ENCODE measurements around the gene ANKRD63. TPM values are rescaled to one million over a fixed set of nuclear protein-coding genes. Genes with fewer than 3 reads are reported as not detected.

Gene ANKRD63
- total and polyA plus RNA-seq, 2 of the 13 experiments (the other 11 are each of a cell fraction or from before 2014, with no cell fraction given) = not detected

GRCh38 chr15:40329804-40330203 is 46.9 kb upstream of the ANKRD63 start:
- intact Hi-C loops (cut with micrococcal nuclease; ENCODE audit: unreplicated experiment) (no loop called here), in situ Hi-C loops (cut with HindIII; ENCODE audit: extremely low pct_ligation_motif_present, low pct_unique_long_range_greater_than_20kb) (no loop called here)
- POLR2A ChIA-PET = no interaction called here
- Histone ChIP-seq H2AFZ (ENCODE audit: low read length) (no peak overlapping the region), H3K4me2 (ENCODE audit: low read depth, low read length) (no peak overlapping the region), H3K27me3 (ENCODE audit: control insufficient read depth in 1 of 2, insufficient read depth in 2 of 2, low read length in 2 of 2) (no peaks in the 10 kb centered on the region), H3K9me3 (ENCODE audit: low read length) (no peaks in the 10 kb centered on the region), H3K4me3 (replicated peaks in 1 of 3; ENCODE audit: insufficient read depth in 1 of 3, low read depth in 2 of 3, low read length in 3 of 3) (no peak overlapping the region), H3K79me2 (ENCODE audit: insufficient read depth, low read length) (no peaks in the 10 kb centered on the region), H3K27ac (ENCODE audit: extremely low read length, insufficient read depth, low read length) (no peak overlapping the region), H3K36me3 (replicated peaks in 1 of 2; ENCODE audit: control insufficient read depth in 1 of 2, insufficient read depth in 2 of 2, low read length in 2 of 2) (no peaks in the 10 kb centered on the region), H4K20me1 (ENCODE audit: insufficient read depth, low read length) (no peaks in the 10 kb centered on the region), H3K9ac (ENCODE audit: insufficient read depth, low read depth, low read length) (no peak overlapping the region), H3K4me1 (ENCODE audit: insufficient read depth, low read length) (peaks cover 27% of the 10 kb centered on the region)
- DNase-seq (ENCODE audit: low spot score) (no peak), FAIRE-seq (no peak), ATAC-seq (no peak)
- TF ChIP-seq, protein P1, sequence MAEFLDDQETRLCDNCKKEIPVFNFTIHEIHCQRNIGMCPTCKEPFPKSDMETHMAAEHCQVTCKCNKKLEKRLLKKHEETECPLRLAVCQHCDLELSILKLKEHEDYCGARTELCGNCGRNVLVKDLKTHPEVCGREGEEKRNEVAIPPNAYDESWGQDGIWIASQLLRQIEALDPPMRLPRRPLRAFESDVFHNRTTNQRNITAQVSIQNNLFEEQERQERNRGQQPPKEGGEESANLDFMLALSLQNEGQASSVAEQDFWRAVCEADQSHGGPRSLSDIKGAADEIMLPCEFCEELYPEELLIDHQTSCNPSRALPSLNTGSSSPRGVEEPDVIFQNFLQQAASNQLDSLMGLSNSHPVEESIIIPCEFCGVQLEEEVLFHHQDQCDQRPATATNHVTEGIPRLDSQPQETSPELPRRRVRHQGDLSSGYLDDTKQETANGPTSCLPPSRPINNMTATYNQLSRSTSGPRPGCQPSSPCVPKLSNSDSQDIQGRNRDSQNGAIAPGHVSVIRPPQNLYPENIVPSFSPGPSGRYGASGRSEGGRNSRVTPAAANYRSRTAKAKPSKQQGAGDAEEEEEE (CRISPR knock-in tag; IDR thresholded peaks at IDR 0.05; ENCODE audit: borderline replicate concordance) = no peak
- TF ChIP-seq MEF2D (CRISPR knock-in tag; IDR thresholded peaks at IDR 0.05) = no peak
- no peak for TF ChIP-seq NR2C2 (CRISPR knock-in tag; IDR thresholded peaks at IDR 0.05; ENCODE audit: borderline replicate concordance)
- no peak for TF ChIP-seq HOXA7 (CRISPR knock-in tag; IDR thresholded peaks at IDR 0.05)
- TF ChIP-seq, protein P2, sequence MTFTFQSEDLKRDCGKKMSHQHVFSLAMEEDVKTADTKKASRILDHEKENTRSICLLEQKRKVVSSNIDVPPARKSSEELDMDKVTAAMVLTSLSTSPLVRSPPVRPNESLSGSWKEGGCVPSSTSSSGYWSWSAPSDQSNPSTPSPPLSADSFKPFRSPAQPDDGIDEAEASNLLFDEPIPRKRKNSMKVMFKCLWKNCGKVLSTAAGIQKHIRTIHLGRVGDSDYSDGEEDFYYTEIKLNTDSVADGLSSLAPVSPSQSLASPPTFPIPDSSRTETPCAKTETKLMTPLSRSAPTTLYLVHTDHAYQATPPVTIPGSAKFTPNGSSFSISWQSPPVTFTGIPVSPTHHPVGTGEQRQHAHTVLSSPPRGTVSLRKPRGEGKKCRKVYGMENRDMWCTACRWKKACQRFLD (CRISPR knock-in tag; IDR thresholded peaks at IDR 0.05; ENCODE audit: borderline replicate concordance) = no peak
- TF ChIP-seq ZNF737 (CRISPR knock-in tag; IDR thresholded peaks at IDR 0.05; ENCODE audit: borderline replicate concordance) = no peak
- TF ChIP-seq, protein P3, sequence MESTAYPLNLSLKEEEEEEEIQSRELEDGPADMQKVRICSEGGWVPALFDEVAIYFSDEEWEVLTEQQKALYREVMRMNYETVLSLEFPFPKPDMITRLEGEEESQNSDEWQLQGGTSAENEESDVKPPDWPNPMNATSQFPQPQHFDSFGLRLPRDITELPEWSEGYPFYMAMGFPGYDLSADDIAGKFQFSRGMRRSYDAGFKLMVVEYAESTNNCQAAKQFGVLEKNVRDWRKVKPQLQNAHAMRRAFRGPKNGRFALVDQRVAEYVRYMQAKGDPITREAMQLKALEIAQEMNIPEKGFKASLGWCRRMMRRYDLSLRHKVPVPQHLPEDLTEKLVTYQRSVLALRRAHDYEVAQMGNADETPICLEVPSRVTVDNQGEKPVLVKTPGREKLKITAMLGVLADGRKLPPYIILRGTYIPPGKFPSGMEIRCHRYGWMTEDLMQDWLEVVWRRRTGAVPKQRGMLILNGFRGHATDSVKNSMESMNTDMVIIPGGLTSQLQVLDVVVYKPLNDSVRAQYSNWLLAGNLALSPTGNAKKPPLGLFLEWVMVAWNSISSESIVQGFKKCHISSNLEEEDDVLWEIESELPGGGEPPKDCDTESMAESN (CRISPR knock-in tag; conservative IDR thresholded peaks at IDR 0.05) = no peak
- TF ChIP-seq CBX5 (CRISPR knock-in tag; IDR thresholded peaks at IDR 0.05; ENCODE audit: borderline replicate concordance) = no peak
- no peak for TF ChIP-seq MAZ (IDR thresholded peaks at IDR 0.05; ENCODE audit: borderline replicate concordance, low read depth, low read length)
- no peak for TF ChIP-seq MAZ (CRISPR knock-in tag; IDR thresholded peaks at IDR 0.05; ENCODE audit: low read depth)
- no peak for TF ChIP-seq BCL6 (CRISPR knock-in tag; IDR thresholded peaks at IDR 0.05)
- CTCF ChIA-PET (ENCODE audit: low intra/inter-chr PET ratio, low total read pairs) = no interaction called here
- WGBS (ENCODE audit: low lambda C conversion rate) = 72% methylated on average over 7 of the region's 7 CpGs
- BruUV-seq (replicated peaks) = no TSS peak
